BLaER1 (cell line): Measurements from ENCODE around the gene PIP4K2A.
A peak's percentile ranks its signal among the peaks of the same experiment; 100 is the strongest.

Source experiments
- H3K27ac ChIP-seq: shearing (Covaris generic); formaldehyde crosslinking; 2 replicates; pipeline ENCODE4 v1.8.1; 2022
- H3K27me3 ChIP-seq: shearing (Covaris generic); formaldehyde crosslinking; 2 replicates; pipeline ENCODE4 v1.8.1; 2022
- H3K36me3 ChIP-seq: shearing (Covaris generic); formaldehyde crosslinking; 2 replicates; pipeline ENCODE4 v1.8.1; 2022
- H3K4me1 ChIP-seq: shearing (Covaris generic); formaldehyde crosslinking; 2 replicates; pipeline ENCODE4 v1.8.1; 2022
- H3K4me2 ChIP-seq: shearing (Covaris generic); formaldehyde crosslinking; 2 replicates; pipeline ENCODE4 v1.8.1; 2022
- H3K4me3 ChIP-seq: shearing (Covaris generic); formaldehyde crosslinking; 2 replicates; pipeline ENCODE4 v1.8.1; 2022
- H3K9ac ChIP-seq: shearing (Covaris generic); formaldehyde crosslinking; 2 replicates; pipeline ENCODE4 v1.8.1; 2022
- H3K9me3 ChIP-seq: shearing (Covaris generic); formaldehyde crosslinking; 2 replicates; pipeline ENCODE4 v1.8.1; 2022
- H4K20me1 ChIP-seq: shearing (Covaris generic); formaldehyde crosslinking; 2 replicates; pipeline ENCODE4 v1.8.1; 2022
- Cebpa-rat ChIP-seq: shearing (Covaris generic); IDR thresholded peaks from 2 replicates; pipeline ENCODE4 v1.8.1; 2022

Gene PIP4K2A

DNA sequence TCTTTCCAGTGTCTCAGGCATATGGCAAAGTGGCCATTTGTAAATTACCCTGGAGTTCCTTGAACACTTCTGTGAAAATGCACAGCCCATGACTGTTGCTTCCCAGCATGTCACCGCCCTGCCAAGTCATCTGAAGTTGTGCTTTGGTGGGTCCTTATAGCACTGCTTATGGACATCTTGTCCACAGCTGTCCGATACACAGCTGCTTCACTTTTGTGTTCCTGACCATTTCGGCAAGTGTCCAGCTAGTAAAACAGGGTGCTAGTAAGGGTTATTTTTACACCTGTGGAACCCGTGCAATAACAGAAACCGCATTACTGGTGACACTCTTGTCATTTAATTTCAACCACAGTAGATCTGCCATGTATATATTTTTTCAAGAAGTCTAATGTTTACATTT lies 29.7 kb downstream of the PIP4K2A start:
- peaks cover 4% of the 10 kb centered on the region; the same call in 1 of the 2 replicates for H3K36me3 ChIP-seq
- H3K4me1 ChIP-seq: peaks cover 19% of the 10 kb centered on the region
- no peak overlapping the region for H3K4me2 ChIP-seq
- TF ChIP-seq Cebpa-rat: no peak
- H3K27me3 ChIP-seq: no peaks in the 10 kb centered on the region
- peaks cover 9% of the 10 kb centered on the region for H3K9me3 ChIP-seq
- no peak overlapping the region for H3K4me3 ChIP-seq
- H4K20me1 ChIP-seq: peaks cover 34% of the 10 kb centered on the region
- no peak overlapping the region for H3K27ac ChIP-seq
- H3K9ac ChIP-seq: no peak overlapping the region

- Histone ChIP-seq H4K20me1 (peaks cover 33% of the 10 kb centered on the region), H3K9ac (no peak overlapping the region), H3K4me2 (no peak overlapping the region), H3K27ac (no peak overlapping the region), H3K4me3 (no peak overlapping the region), H3K36me3 (no peaks in the 10 kb centered on the region), H3K4me1 (peaks cover 19% of the 10 kb centered on the region), H3K9me3 (peaks cover 5% of the 10 kb centered on the region), H3K27me3 (no peaks in the 10 kb centered on the region)
- TF ChIP-seq Cebpa-rat: no peak
These were observed 31.3 kb downstream of the PIP4K2A start for GRCh38 chr10:22683140-22683389.

- peaks cover 19% of the 10 kb centered on the region for H3K4me1 ChIP-seq
These were observed 31.9 kb downstream of the PIP4K2A start for GRCh38 chr10:22682237-22683139.

GRCh38 chr10:22681783-22682183 lies 32.6 kb downstream of the PIP4K2A start:
- Histone ChIP-seq H3K4me1 (peaks cover 19% of the 10 kb centered on the region), H3K27ac (no peak overlapping the region), H3K4me3 (no peak overlapping the region), H3K4me2 (no peak overlapping the region), H3K27me3 (no peaks in the 10 kb centered on the region), H3K9me3 (no peaks in the 10 kb centered on the region), H4K20me1 (peaks cover 46% of the 10 kb centered on the region), H3K9ac (no peak overlapping the region), H3K36me3 (no peaks in the 10 kb centered on the region)
- TF ChIP-seq Cebpa-rat: no peak

More at GRCh38 chr10:22682237-22683139, 31.9 kb downstream of the PIP4K2A start:
- peak overlapping the region; percentile 13; the same call in 1 of the 2 replicates for H3K4me2 ChIP-seq
- no peak overlapping the region for H3K27ac ChIP-seq
- no peak overlapping the region for H3K4me3 ChIP-seq
- no peak overlapping the region for H3K9ac ChIP-seq
- no peak for TF ChIP-seq Cebpa-rat
- no peaks in the 10 kb centered on the region for H3K36me3 ChIP-seq
- peaks cover 39% of the 10 kb centered on the region for H4K20me1 ChIP-seq
- H3K27me3 ChIP-seq: no peaks in the 10 kb centered on the region
- H3K9me3 ChIP-seq: peaks cover 3% of the 10 kb centered on the region; the same call in 1 of the 2 replicates

GRCh38 chr10:22681301-22681700 lies 33.1 kb downstream of the PIP4K2A start:
- Histone ChIP-seq H3K4me3 (no peak overlapping the region), H3K4me2 (no peak overlapping the region), H3K36me3 (no peaks in the 10 kb centered on the region), H3K4me1 (peaks cover 19% of the 10 kb centered on the region), H3K27ac (no peak overlapping the region), H3K9me3 (no peaks in the 10 kb centered on the region), H3K27me3 (no peaks in the 10 kb centered on the region), H4K20me1 (peaks cover 51% of the 10 kb centered on the region), H3K9ac (no peak overlapping the region)
- no peak for TF ChIP-seq Cebpa-rat

DNA sequence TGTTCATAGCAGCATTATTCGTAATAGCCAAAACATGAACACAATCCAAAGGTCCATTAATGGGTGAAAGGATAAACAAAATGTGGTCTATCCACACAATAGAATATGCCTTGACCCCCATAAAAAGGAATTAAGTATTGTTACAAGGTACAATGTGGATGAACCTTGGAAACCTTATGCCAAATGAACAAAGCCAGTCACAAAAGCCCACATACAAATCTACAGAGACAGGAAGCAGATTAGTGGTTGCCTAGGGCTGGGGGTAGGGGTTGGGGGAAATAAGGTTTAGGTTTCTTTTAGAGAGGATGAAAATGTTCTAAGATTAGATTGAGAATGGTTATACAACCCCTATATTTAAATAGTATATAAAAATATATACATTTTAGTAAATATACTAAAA lies 34.8 kb downstream of the PIP4K2A start:
- H4K20me1 ChIP-seq: peaks cover 59% of the 10 kb centered on the region

DNA sequence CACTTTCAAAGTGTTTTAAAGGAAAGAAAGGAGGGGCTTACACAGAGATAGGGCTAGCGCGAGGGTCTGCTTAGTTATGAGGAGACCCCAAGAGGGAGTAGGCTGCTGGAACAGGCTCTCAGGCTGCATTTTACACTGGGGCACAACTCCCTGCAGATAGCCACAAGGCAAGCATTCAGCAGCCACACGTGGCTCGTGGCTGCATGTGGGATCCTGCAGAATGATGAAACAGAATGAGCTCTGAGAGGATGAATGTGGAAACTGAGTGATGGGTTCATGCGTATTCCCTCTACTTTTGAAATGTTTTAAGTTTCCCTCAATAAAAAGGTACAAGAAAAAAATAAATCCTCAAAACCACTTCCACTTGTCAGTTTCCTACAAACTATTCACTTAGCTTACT lies 37.0 kb downstream of the PIP4K2A start:
- H3K36me3 ChIP-seq: no peaks in the 10 kb centered on the region
- H3K27me3 ChIP-seq: no peaks in the 10 kb centered on the region
- no peaks in the 10 kb centered on the region for H3K9me3 ChIP-seq
- TF ChIP-seq Cebpa-rat: no peak
- H3K27ac ChIP-seq: no peak overlapping the region
- H3K4me1 ChIP-seq: peaks cover 4% of the 10 kb centered on the region
- no peak overlapping the region for H3K4me3 ChIP-seq
- no peak overlapping the region for H3K4me2 ChIP-seq
- no peak overlapping the region for H3K9ac ChIP-seq
- H4K20me1 ChIP-seq: peaks cover 78% of the 10 kb centered on the region

More for the DNA sequence above, 34.8 kb downstream of the PIP4K2A start:
- H3K9me3 ChIP-seq: no peaks in the 10 kb centered on the region
- H3K36me3 ChIP-seq: no peaks in the 10 kb centered on the region
- H3K4me1 ChIP-seq: peaks cover 19% of the 10 kb centered on the region
- H3K27me3 ChIP-seq: no peaks in the 10 kb centered on the region
- no peak for TF ChIP-seq Cebpa-rat
- H3K4me3 ChIP-seq: no peak overlapping the region
- H3K27ac ChIP-seq: no peak overlapping the region
- no peak overlapping the region for H3K4me2 ChIP-seq
- H3K9ac ChIP-seq: no peak overlapping the region

GRCh38 chr10:22676435-22676834 lies 37.9 kb downstream of the PIP4K2A start:
- H3K36me3 ChIP-seq: no peaks in the 10 kb centered on the region
- no peak overlapping the region for H3K27ac ChIP-seq
- no peaks in the 10 kb centered on the region for H3K4me1 ChIP-seq

DNA sequence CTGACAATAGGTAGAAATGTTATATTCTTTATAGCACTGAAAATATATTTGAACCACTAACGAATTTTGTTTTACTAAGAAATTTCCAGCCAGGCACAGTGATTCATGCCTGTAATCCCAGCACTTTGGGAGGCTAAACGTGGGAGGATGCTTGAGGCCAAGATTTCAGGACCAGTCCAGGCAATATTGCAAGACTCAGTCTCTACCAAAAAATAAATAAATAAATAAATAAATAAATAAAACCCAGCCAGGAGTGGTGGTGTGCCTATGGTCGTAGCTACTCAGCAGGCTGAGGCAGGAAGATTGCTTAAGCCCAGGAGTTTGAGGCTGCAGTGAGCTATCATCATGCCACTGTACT lies 39.8 kb downstream of the PIP4K2A start:
- no peaks in the 10 kb centered on the region for H3K27me3 ChIP-seq
- H3K36me3 ChIP-seq: no peaks in the 10 kb centered on the region
- H3K4me1 ChIP-seq: no peaks in the 10 kb centered on the region
- H3K27ac ChIP-seq: no peak overlapping the region
- H3K9me3 ChIP-seq: no peaks in the 10 kb centered on the region
- H3K4me3 ChIP-seq: no peak overlapping the region
- H3K9ac ChIP-seq: no peak overlapping the region
- TF ChIP-seq Cebpa-rat: no peak
- H4K20me1 ChIP-seq: peaks cover 80% of the 10 kb centered on the region
- H3K4me2 ChIP-seq: no peak overlapping the region

More at GRCh38 chr10:22676435-22676834, 37.9 kb downstream of the PIP4K2A start:
- no peak overlapping the region for H3K9ac ChIP-seq
- no peak overlapping the region for H3K4me2 ChIP-seq
- no peak overlapping the region for H3K4me3 ChIP-seq
- no peaks in the 10 kb centered on the region for H3K27me3 ChIP-seq
- no peak for TF ChIP-seq Cebpa-rat
- peaks cover 78% of the 10 kb centered on the region for H4K20me1 ChIP-seq
- H3K9me3 ChIP-seq: no peaks in the 10 kb centered on the region

DNA sequence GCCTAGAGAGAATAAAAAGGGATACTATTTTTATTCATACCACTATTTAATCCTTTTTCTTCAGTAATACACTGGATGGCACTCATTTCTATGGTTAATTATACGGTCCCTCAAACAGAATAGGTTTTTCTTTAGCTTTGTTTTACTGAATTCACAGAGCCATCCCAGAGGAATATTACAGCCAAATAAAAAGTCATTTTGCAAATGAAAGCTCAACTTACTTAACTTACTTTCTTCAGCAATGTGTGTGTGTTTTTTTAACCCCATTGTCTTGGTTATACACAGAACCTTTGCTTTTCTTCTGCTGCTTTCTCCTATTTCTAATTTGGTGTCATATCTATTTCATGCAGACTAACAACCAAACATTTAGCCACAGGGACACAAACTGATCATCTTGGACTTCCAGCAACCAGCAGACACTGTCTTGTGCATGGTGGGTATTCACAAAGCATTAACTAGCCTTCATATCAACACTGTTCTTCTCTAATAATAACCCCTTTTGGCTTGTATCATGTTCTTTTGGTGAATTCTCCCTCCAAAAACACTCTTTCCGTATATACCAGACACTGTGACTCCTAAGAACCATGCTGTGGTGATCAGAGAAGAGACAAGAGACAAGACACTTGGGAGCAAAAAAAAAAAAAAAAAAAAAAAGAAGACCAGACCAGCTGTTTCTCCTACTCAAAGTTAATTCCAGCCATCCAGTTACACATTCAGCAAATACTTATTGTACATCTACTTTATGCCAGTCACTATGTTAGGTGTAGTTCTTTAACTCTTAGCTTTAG lies 40.4 kb downstream of the PIP4K2A start:
- H3K4me2 ChIP-seq: no peak overlapping the region
- H3K4me3 ChIP-seq: no peak overlapping the region
- H3K27ac ChIP-seq: no peak overlapping the region
- H3K9me3 ChIP-seq: no peaks in the 10 kb centered on the region
- no peak overlapping the region for H3K9ac ChIP-seq
- no peak for TF ChIP-seq Cebpa-rat
- no peaks in the 10 kb centered on the region for H3K36me3 ChIP-seq
- peaks cover 86% of the 10 kb centered on the region for H4K20me1 ChIP-seq
- no peaks in the 10 kb centered on the region for H3K27me3 ChIP-seq
- H3K4me1 ChIP-seq: no peaks in the 10 kb centered on the region
